Prostate gland (tissue), 2 donors: ENCODE measurements around the gene SPRED1.

Experiments
- POLR2A ChIP-seq: fragments of 450-650 bp; IDR thresholded peaks from one replicate; pipeline ENCODE4 v1.6.1; 2016; ENCODE audit warnings: antibody characterized with exemption, mild to moderate bottlenecking
- TF ChIP-seq, protein P1 (sequence below), 4 experiments: fragments of 200-600 bp in 2 of 4; fragments of 450-650 bp in 2 of 4; sonication (generic) in 2 of 4; IDR thresholded peaks; 1 replicate in 3 of 4; 2 replicates in 1 of 4; pipeline ENCODE4 v1.5.1; 2016 to 2019; ENCODE audit warnings: antibody characterized with exemption in 4 of 4, mild to moderate bottlenecking in 2 of 4, moderate library complexity in 2 of 4

DNA sequence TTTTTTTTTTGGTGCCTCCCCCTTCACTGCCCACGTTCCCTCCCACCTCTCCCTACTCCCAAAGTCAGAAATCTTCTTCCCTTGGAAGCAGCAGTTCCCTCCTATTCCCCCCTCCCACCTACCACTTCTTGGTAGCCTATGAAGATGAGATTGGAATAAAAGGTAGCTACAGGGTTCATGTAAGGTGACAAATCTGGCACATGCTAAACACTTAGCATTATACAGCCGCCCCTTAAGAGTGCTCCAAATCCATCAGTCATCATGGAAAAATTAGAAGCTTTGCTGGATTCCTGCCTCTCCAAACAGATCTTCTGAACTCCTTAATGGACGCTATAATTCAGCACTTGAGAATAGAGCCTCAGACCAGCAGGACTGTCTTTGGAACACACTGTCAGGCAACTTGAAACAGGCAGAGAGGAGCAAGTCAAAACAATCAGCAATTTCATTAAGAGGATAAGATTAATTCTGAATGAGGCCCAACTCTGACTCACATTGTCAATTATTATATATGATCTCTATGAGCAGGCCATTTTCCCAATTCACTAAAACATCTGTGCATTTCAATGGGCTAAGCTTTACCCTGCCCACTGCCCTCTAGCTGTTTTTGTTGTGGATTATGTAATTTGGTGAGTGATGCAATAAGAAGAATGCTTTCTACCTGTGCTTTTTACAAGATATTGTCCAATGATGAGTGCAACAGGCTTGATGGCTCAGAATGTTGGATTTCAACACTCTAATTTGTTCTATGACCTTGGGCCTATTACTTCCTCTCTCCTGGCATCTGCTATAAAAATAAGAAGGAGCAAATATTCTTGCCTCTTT, 34.6 kb upstream of the SPRED1 start:
- no peak for TF ChIP-seq POLR2A
- TF ChIP-seq, protein P1, sequence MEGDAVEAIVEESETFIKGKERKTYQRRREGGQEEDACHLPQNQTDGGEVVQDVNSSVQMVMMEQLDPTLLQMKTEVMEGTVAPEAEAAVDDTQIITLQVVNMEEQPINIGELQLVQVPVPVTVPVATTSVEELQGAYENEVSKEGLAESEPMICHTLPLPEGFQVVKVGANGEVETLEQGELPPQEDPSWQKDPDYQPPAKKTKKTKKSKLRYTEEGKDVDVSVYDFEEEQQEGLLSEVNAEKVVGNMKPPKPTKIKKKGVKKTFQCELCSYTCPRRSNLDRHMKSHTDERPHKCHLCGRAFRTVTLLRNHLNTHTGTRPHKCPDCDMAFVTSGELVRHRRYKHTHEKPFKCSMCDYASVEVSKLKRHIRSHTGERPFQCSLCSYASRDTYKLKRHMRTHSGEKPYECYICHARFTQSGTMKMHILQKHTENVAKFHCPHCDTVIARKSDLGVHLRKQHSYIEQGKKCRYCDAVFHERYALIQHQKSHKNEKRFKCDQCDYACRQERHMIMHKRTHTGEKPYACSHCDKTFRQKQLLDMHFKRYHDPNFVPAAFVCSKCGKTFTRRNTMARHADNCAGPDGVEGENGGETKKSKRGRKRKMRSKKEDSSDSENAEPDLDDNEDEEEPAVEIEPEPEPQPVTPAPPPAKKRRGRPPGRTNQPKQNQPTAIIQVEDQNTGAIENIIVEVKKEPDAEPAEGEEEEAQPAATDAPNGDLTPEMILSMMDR (IDR thresholded peaks at IDR 0.05), result no peak
